B cell (primary cell): ENCODE results near the gene KIF3A. TPM values are rescaled to one million over a fixed set of nuclear protein-coding genes. Genes with fewer than 3 reads are reported as not detected.

Experiments used
- ATAC-seq: fragments of 200-7000 bp; cut with Tn5 transposase; one replicate; pipeline ENCODE4 v1.10.0; 2021; ENCODE audit warnings: low read depth, mild to moderate bottlenecking, moderate number of reproducible peaks, moderate library complexity
- CTCF ChIA-PET: fragments of 350-600 bp; sonication (Branson Sonifier 250); formaldehyde crosslinking; loops from one replicate; lab custom pipeline; 2021; ENCODE audit warnings: antibody characterized with exemption, inconsistent platforms; lab: Charles Lee
- POLR2A ChIA-PET: fragments of 350-600 bp; sonication (Branson Sonifier 250); formaldehyde crosslinking; loops from one replicate; lab custom pipeline; 2021; ENCODE audit warnings: antibody characterized with exemption; lab: Charles Lee
- DNase-seq: peaks from one replicate; pipeline ENCODE4 v3.0.0; 2013
- H2AFZ ChIP-seq: 2 replicates; pipeline ENCODE4 v1.6.1; 2012; ENCODE audit warnings: mild to moderate bottlenecking, low read depth, low read length; ENCODE audit not compliant: insufficient read depth, poor library complexity, severe bottlenecking
- H3K27ac ChIP-seq, 2 donors: 1 replicate in 1 of 2; 2 replicates in 1 of 2; pipeline ENCODE4 v1.5.1; 2012 to 2013; ENCODE audit warnings: low read length in 2 of 2, mild to moderate bottlenecking in 2 of 2, moderate library complexity in 1 of 2
- H3K27me3 ChIP-seq, 4 experiments: fragments of 200-600 bp in 1 of 4; sonication (generic) in 1 of 4; replicated peaks in 1 of 4; 1 replicate in 2 of 4; 2 replicates in 2 of 4; pipeline versions ENCODE4 v1.6.1 to v1.7.0; 2013 to 2016; ENCODE audit warnings: low read length in 3 of 4, mild to moderate bottlenecking in 2 of 4, mixed read lengths in 1 of 4, moderate library complexity in 1 of 4; ENCODE audit not compliant: insufficient read depth in 4 of 4, control insufficient read depth in 3 of 4; ENCODE audit errors: control extremely low read depth in 1 of 4
- H3K36me3 ChIP-seq, 2 experiments: replicated peaks in 1 of 2; 1 replicate in 1 of 2; 2 replicates in 1 of 2; pipeline versions ENCODE4 v1.6.1 to v1.7.1; 2013; ENCODE audit warnings: low read length in 1 of 2; ENCODE audit not compliant: insufficient read depth in 2 of 2, control insufficient read depth in 1 of 2; ENCODE audit errors: control extremely low read depth in 1 of 2, extremely low read depth in 1 of 2
- H3K4me1 ChIP-seq, 2 donors: fragments of 200-600 bp in 1 of 2; sonication (generic) in 1 of 2; 1 replicate in 1 of 2; 2 replicates in 1 of 2; pipeline versions ENCODE4 v1.5.1 to v1.6.1; 2013 to 2017; ENCODE audit warnings: low read length in 2 of 2; ENCODE audit not compliant: control insufficient read depth in 2 of 2, insufficient read depth in 2 of 2
- H3K4me2 ChIP-seq: replicated peaks from 2 replicates; pipeline ENCODE3; 2012; ENCODE audit warnings: mild to moderate bottlenecking, low read depth, low read length; ENCODE audit not compliant: poor library complexity, severe bottlenecking
- H3K4me3 ChIP-seq, 5 experiments: fragments of 200-600 bp in 1 of 5; sonication (generic) in 1 of 5; 1 replicate in 3 of 5; 2 replicates in 2 of 5; pipeline versions ENCODE4 v1.5.1 to v1.7.0; 2011 to 2016; ENCODE audit warnings: low read length in 4 of 5, mild to moderate bottlenecking in 4 of 5, low read depth in 2 of 5, control low read depth in 1 of 5, moderate library complexity in 1 of 5; ENCODE audit not compliant: insufficient read depth in 1 of 5; ENCODE audit errors: control extremely low read depth in 1 of 5, extremely low read depth in 1 of 5
- H3K79me2 ChIP-seq: fragments of 200-600 bp; sonication (generic); one replicate; pipeline ENCODE4 v1.6.0; 2016; ENCODE audit warnings: low read length; ENCODE audit not compliant: control insufficient read depth, insufficient read depth
- H3K9ac ChIP-seq: fragments of 200-600 bp; sonication (generic); 2 replicates; pipeline ENCODE4 v1.6.1; 2017; ENCODE audit warnings: mild to moderate bottlenecking, low read length, moderate library complexity
- H3K9me3 ChIP-seq, 3 donors: one replicate each; pipeline versions ENCODE4 v1.6.1 to v1.7.1; 2013; ENCODE audit warnings: low read length in 2 of 3; ENCODE audit not compliant: control insufficient read depth in 2 of 3, insufficient read depth in 1 of 3; ENCODE audit errors: control extremely low read depth in 1 of 3
- H4K20me1 ChIP-seq: 2 replicates; pipeline ENCODE4 v1.6.0; 2012; ENCODE audit warnings: mild to moderate bottlenecking, low read length; ENCODE audit not compliant: insufficient read depth, control insufficient read depth, poor library complexity, severe bottlenecking
- H3K27ac Mint-ChIP-seq: one replicate; pipeline ENCODE4 v1.8.0; 2021; ENCODE audit warnings: mixed read lengths
- H3K27me3 Mint-ChIP-seq: one replicate; pipeline ENCODE4 v1.8.0; 2021; ENCODE audit warnings: mixed read lengths
- H3K4me1 Mint-ChIP-seq: one replicate; pipeline ENCODE4 v1.8.0; 2021; ENCODE audit warnings: mixed read lengths
- H3K4me3 Mint-ChIP-seq: one replicate; pipeline ENCODE4 v1.8.0; 2021; ENCODE audit warnings: mixed read lengths
- H3K9me3 Mint-ChIP-seq: one replicate; pipeline ENCODE4 v1.8.0; 2022; ENCODE audit warnings: mixed read lengths; ENCODE audit not compliant: insufficient read depth
- CTCF ChIP-seq: fragments of 200-600 bp; IDR thresholded peaks from one replicate; pipeline ENCODE4 v1.8.0; 2022; ENCODE audit warnings: antibody characterized with exemption, mild to moderate bottlenecking
- EZH2 ChIP-seq: IDR thresholded peaks from 2 replicates; pipeline ENCODE4 v1.6.1; 2012; ENCODE audit warnings: borderline replicate concordance, low read depth, mild to moderate bottlenecking, moderate library complexity, low read length; ENCODE audit not compliant: insufficient read depth, poor library complexity, severe bottlenecking
- WGBS: methylation state at CpG from one replicate; pipeline ENCODE4 v1.1.5; 2013; ENCODE audit warnings: missing lambda C conversion rate; ENCODE audit not compliant: insufficient coverage; 5-methylcytosine and 5-hydroxymethylcytosine counted together
- intact Hi-C: fragments of 100-400 bp; cut with micrococcal nuclease; formaldehyde crosslinking; loops from one replicate; pipeline ENCODE4 v1.10.0; 2022
- polyA plus RNA-seq: library from polyadenylated mRNA; depleted of rRNA; stranded (reverse); fragments of >200 nt; gene quantifications from 2 replicates; pipeline ENCODE4 v1.2.3, GENCODE V29; 2012
- total RNA-seq, 2 donors: library from RNA; stranded (reverse); fragments of 120-200 nt in 1 of 2; gene quantifications; 1 replicate in 1 of 2; 2 replicates in 1 of 2; pipeline versions ENCODE4 v1.2.3 to v1.2.4, GENCODE V29; 2013 to 2022

The KIF3A gene
- total and polyA plus RNA-seq, 2 donors (not counting 1 experiment from before 2014, with no cell fraction given): 1.3 to 16.0 TPM

GRCh38 chr5:132744659-132745058 lies 7.3 kb upstream of the KIF3A start:
- Histone ChIP-seq H3K9me3 (peaks cover 0 to 15% (median 3%) of the 10 kb centered on the region in 3 donors), H3K9ac (no peak overlapping the region), H3K27ac (no peak overlapping the region), H3K36me3 (no peaks in the 10 kb centered on the region), H3K4me1 (peaks cover 4 to 6% of the 10 kb centered on the region in 2 donors), H2AFZ (no peak overlapping the region), H3K4me2 (no peak overlapping the region), H3K79me2 (no peaks in the 10 kb centered on the region), H3K4me3 (no peak overlapping the region), H3K27me3 (peaks cover 0 to 44% (median 18%) of the 10 kb centered on the region in 4 experiments), H4K20me1 (no peaks in the 10 kb centered on the region)
- Mint-ChIP-seq H3K27me3 (peaks cover 33% of the 10 kb centered on the region), H3K9me3 (no peaks in the 10 kb centered on the region), H3K4me3 (no peak overlapping the region), H3K27ac (no peak overlapping the region), H3K4me1 (peaks cover 2% of the 10 kb centered on the region)
- ChIA-PET CTCF (interaction anchor here (1.3 kb wide), 1 partner anchor 75 kb away, joined by 4 read pairs; no protein-coding TSS in a partner anchor), POLR2A (no interaction called here)
- ATAC-seq (no peak), DNase-seq (no peak)
- TF ChIP-seq CTCF (no peak), EZH2 (no peak)
- intact Hi-C loops: no loop called here
- WGBS: 100% methylated on average over 1 of the region's 2 CpGs

GRCh38 chr5:132742626-132743025 lies 5.3 kb upstream of the KIF3A start:
- CTCF ChIA-PET: no interaction called here

More at GRCh38 chr5:132742626-132743025, 5.3 kb upstream of the KIF3A start:
- Mint-ChIP-seq H3K27me3 (peaks cover 28% of the 10 kb centered on the region), H3K4me3 (no peak overlapping the region), H3K27ac (no peak overlapping the region), H3K4me1 (peaks cover 11% of the 10 kb centered on the region), H3K9me3 (no peaks in the 10 kb centered on the region)
- no peaks in the 10 kb centered on the region for H3K79me2 ChIP-seq
- intact Hi-C loops: no loop called here
- no peak for ATAC-seq
- no peak for TF ChIP-seq EZH2
- no peak for TF ChIP-seq CTCF
- H3K9me3 ChIP-seq: peaks cover 3 to 9% (median 4%) of the 10 kb centered on the region in 3 donors
- no peaks in the 10 kb centered on the region for H3K36me3 ChIP-seq
- peaks cover 9 to 11% of the 10 kb centered on the region in 2 donors for H3K4me1 ChIP-seq
- H3K27ac ChIP-seq: no peak overlapping the region
- H3K27me3 ChIP-seq: peaks cover 0 to 33% (median 18%) of the 10 kb centered on the region in 4 experiments
- POLR2A ChIA-PET: no interaction called here
- no peak overlapping the region for H3K4me2 ChIP-seq
- no peak overlapping the region for H2AFZ ChIP-seq
- H3K4me3 ChIP-seq: no peak overlapping the region
- no peak for DNase-seq
- H3K9ac ChIP-seq: no peak overlapping the region
- H4K20me1 ChIP-seq: no peaks in the 10 kb centered on the region
- 89% methylated on average over 2 of the region's 5 CpGs for WGBS
